ENCODE data around the gene ZYX. TPM values are rescaled to one million over a fixed set of nuclear protein-coding genes. Genes with fewer than 3 reads are reported as not detected.

ZYX gene
- total RNA-seq, 1 donor from 2014 or later, result 171 TPM

Other genes starting within 250 kb of the ZYX start
- not detected in 2 replicates for gene PIP, start 249.3 kb upstream of the ZYX start, total RNA-seq
- not detected in 2 replicates for gene TAS2R39, start 197.9 kb upstream of the ZYX start, total RNA-seq
- not detected in 2 replicates for gene TAS2R40, start 159.3 kb upstream of the ZYX start, total RNA-seq
- 363 and 365 TPM in 2 replicates for gene GSTK1, start 117.9 kb upstream of the ZYX start, total RNA-seq
- 0.89 and 1.2 TPM in 2 replicates for gene TMEM139, start 96.4 kb upstream of the ZYX start, total RNA-seq
- 118 and 124 TPM in 2 replicates for gene CASP2, start 93.0 kb upstream of the ZYX start, total RNA-seq
- 0.09 TPM in 1 of 2 replicates, not detected in the other for gene CLCN1, start 65.2 kb upstream of the ZYX start, total RNA-seq
- 0.32 and 0.48 TPM in 2 replicates for gene FAM131B, start 18.6 kb upstream of the ZYX start, total RNA-seq
- gene EPHA1, start 27.5 kb downstream of the ZYX start, total RNA-seq, result 0.73 and 1.9 TPM in 2 replicates
- gene TAS2R60, start 62.1 kb downstream of the ZYX start, total RNA-seq, result not detected in 2 replicates
- gene TAS2R41, start 96.5 kb downstream of the ZYX start, total RNA-seq, result not detected in 2 replicates
- gene CTAGE15, start 190.5 kb downstream of the ZYX start, total RNA-seq, result 1.3 and 2.0 TPM in 2 replicates
- 20.7 and 21.3 TPM in 2 replicates for gene TCAF2, start 239.6 kb downstream of the ZYX start, total RNA-seq